Sigmoid colon (tissue), 4 donors: ENCODE data around the gene NRP2.

Experiments used
- CTCF ChIP-seq, 4 experiments: fragments of 450-650 bp in 3 of 4; fragments of 200-600 bp in 1 of 4; IDR thresholded peaks; one replicate each; pipeline ENCODE4 v1.5.1; 2016 to 2019; ENCODE audit warnings: antibody characterized with exemption in 4 of 4, mild to moderate bottlenecking in 3 of 4, moderate library complexity in 2 of 4
- EP300 ChIP-seq, 4 donors: sonication (generic); formaldehyde crosslinking; IDR thresholded peaks; one replicate each; pipeline ENCODE4 v1.6.1; 2017; ENCODE audit warnings: antibody characterized with exemption in 4 of 4
- POLR2A ChIP-seq, 2 donors: fragments of 450-650 bp; IDR thresholded peaks; one replicate each; pipeline ENCODE4 v1.6.1; 2016; ENCODE audit warnings: antibody characterized with exemption in 2 of 2, mild to moderate bottlenecking in 2 of 2, moderate library complexity in 2 of 2
- POLR2AphosphoS5 ChIP-seq, 4 donors: sonication (generic); formaldehyde crosslinking; IDR thresholded peaks; one replicate each; pipeline ENCODE4 v1.6.1; 2017; ENCODE audit warnings: antibody characterized with exemption in 4 of 4

- TF ChIP-seq POLR2A (IDR thresholded peaks at IDR 0.05) (no peak), CTCF (IDR thresholded peaks at IDR 0.05) (no peak), POLR2AphosphoS5 (IDR thresholded peaks at IDR 0.05) (no peak), EP300 (IDR thresholded peaks at IDR 0.05) (no peak)
These were observed 66.3 kb downstream of the NRP2 start for GRCh38 chr2:205748639-205749038.
